K562 (cell line): Measurements from ENCODE around the gene C1QTNF6.

Experiments used
- ATF3 ChIP-seq, 2 experiments: fragments of 450-650 bp in 1 of 2; sonication (generic) in 1 of 2; formaldehyde crosslinking in 1 of 2; IDR thresholded peaks in 1 of 2; conservative IDR thresholded peaks in 1 of 2; 2 replicates each; pipeline versions ENCODE4 v1.6.1 to v1.8.1; 2016 to 2023; ENCODE audit warnings: mild to moderate bottlenecking in 2 of 2, moderate library complexity in 2 of 2, inconsistent platforms in 1 of 2, missing genetic modification reagents in 1 of 2
- CBX2 ChIP-seq: fragments of 200-600 bp; sonication (generic); IDR thresholded peaks from one replicate; pipeline ENCODE4 v1.6.1; 2012; ENCODE audit warnings: mild to moderate bottlenecking, low read length, inconsistent platforms; ENCODE audit not compliant: insufficient read depth, poor library complexity, severe bottlenecking
- CREB1 ChIP-seq, 2 experiments: sonication (generic) in 1 of 2; formaldehyde crosslinking in 1 of 2; IDR thresholded peaks; 2 replicates each; pipeline versions ENCODE4 v1.6.1 to v1.8.0; 2012 to 2022; ENCODE audit warnings: inconsistent platforms in 1 of 2, mild to moderate bottlenecking in 1 of 2, missing genetic modification reagents in 1 of 2, moderate library complexity in 1 of 2
- CTCF ChIP-seq, 3 experiments: IDR thresholded peaks in 2 of 3; conservative IDR thresholded peaks in 1 of 3; 2 replicates each; pipeline ENCODE4 v1.5.1; 2011 to 2012; ENCODE audit warnings: low read length in 3 of 3, mild to moderate bottlenecking in 3 of 3, control low read depth in 2 of 3, improper control_type of control experiment in 1 of 3, inconsistent platforms in 1 of 3, low read depth in 1 of 3, mixed read lengths in 1 of 3, moderate library complexity in 1 of 3; ENCODE audit not compliant: insufficient read depth in 2 of 3
- ELF1 ChIP-seq: fragments of 200-800 bp; sonication (Bioruptor generic); IDR thresholded peaks from 2 replicates; pipeline ENCODE4 v1.6.1; 2016; ENCODE audit warnings: missing genetic modification characterization, missing compliant biosample characterization
- ELF4 ChIP-seq: fragments of 450-650 bp; formaldehyde crosslinking; IDR thresholded peaks from 2 replicates; pipeline ENCODE4 v1.4.0; 2022; ENCODE audit warnings: missing genetic modification characterization
- JUN ChIP-seq, 2 experiments: sonication (generic) in 1 of 2; formaldehyde crosslinking in 1 of 2; IDR thresholded peaks; 2 replicates each; pipeline versions ENCODE4 v1.6.1 to v1.8.0; 2012 to 2022; ENCODE audit warnings: borderline replicate concordance in 2 of 2, mild to moderate bottlenecking in 2 of 2, improper control_type of control experiment in 1 of 2, low read depth in 1 of 2, low read length in 1 of 2, missing genetic modification reagents in 1 of 2
- KAT7 ChIP-seq: sonication (generic); formaldehyde crosslinking; IDR thresholded peaks from 2 replicates; pipeline ENCODE4 v1.8.0; 2022; ENCODE audit warnings: missing genetic modification reagents, mild to moderate bottlenecking, borderline replicate concordance
- LARP7 ChIP-seq: fragments of 450-650 bp; IDR thresholded peaks from 2 replicates; pipeline ENCODE4 v1.6.1; 2016
- POLR2AphosphoS5 ChIP-seq: IDR thresholded peaks from 2 replicates; pipeline ENCODE4 v1.6.1; 2011; ENCODE audit warnings: mild to moderate bottlenecking, low read depth, low read length, moderate library complexity; ENCODE audit not compliant: control insufficient read depth, insufficient read depth
- RBM15 ChIP-seq: fragments of 200-400 bp; formaldehyde crosslinking; IDR thresholded peaks from 2 replicates; pipeline ENCODE4 v1.6.1; 2018; ENCODE audit warnings: mild to moderate bottlenecking, low read length, moderate library complexity; ENCODE audit not compliant: insufficient read depth
- SMAD1 ChIP-seq: fragments of 150-350 bp; IDR thresholded peaks from 2 replicates; pipeline ENCODE4 v1.6.1; 2014; ENCODE audit warnings: low read length, low read depth; ENCODE audit not compliant: partially characterized antibody
- ZNF224 ChIP-seq: sonication (generic); formaldehyde crosslinking; IDR thresholded peaks from 2 replicates; pipeline ENCODE4 v1.8.0; 2022; ENCODE audit warnings: mild to moderate bottlenecking, missing genetic modification reagents
- ZNF696 ChIP-seq: fragments of 250-450 bp; sonication (Bioruptor Pico); conservative IDR thresholded peaks from 2 replicates; pipeline ENCODE4 v1.4.0; 2020; ENCODE audit warnings: mild to moderate bottlenecking, moderate library complexity

GRCh38 chr22:37148031-37148651, 39.9 kb downstream of the C1QTNF6 start:
- no peak for TF ChIP-seq RBM15
- no peak for TF ChIP-seq ATF3 (IDR thresholded peaks at IDR 0.05)
- no peak for TF ChIP-seq ATF3 (CRISPR knock-in tag; conservative IDR thresholded peaks at IDR 0.05)
- TF ChIP-seq ELF1 (tag) = no peak
- TF ChIP-seq LARP7 = no peak
- no peak for TF ChIP-seq ZNF224 (CRISPR knock-in tag)
- no peak for TF ChIP-seq CTCF (IDR thresholded peaks at IDR 0.05 in 2 of 3, conservative IDR thresholded peaks at IDR 0.05 in 1 of 3; ENCODE audit: insufficient read depth in 2 of 3, low read depth in 1 of 3, low read length in 3 of 3)
- no peak for TF ChIP-seq ELF4
- no peak for TF ChIP-seq POLR2AphosphoS5
- no peak for TF ChIP-seq JUN (IDR thresholded peaks at IDR 0.05; ENCODE audit: borderline replicate concordance, low read depth, low read length)
- TF ChIP-seq JUN (CRISPR knock-in tag; IDR thresholded peaks at IDR 0.05; ENCODE audit: borderline replicate concordance) = no peak
- TF ChIP-seq CREB1 (IDR thresholded peaks at IDR 0.05) = no peak
- no peak for TF ChIP-seq CREB1 (CRISPR knock-in tag; IDR thresholded peaks at IDR 0.05)
- TF ChIP-seq CBX2 = no peak
- TF ChIP-seq ZNF696 (CRISPR knock-in tag) = no peak
- TF ChIP-seq KAT7 (CRISPR knock-in tag) = no peak
- TF ChIP-seq SMAD1 = no peak
